Measurements from ENCODE around the gene NDRG3.
A peak's percentile ranks its signal among the peaks of the same experiment; 100 is the strongest.
"Not testable (repeated sequence)": the region's sequence is repeated elsewhere in the genome, so short reads cannot be mapped to it uniquely, and the experiment has no call there.

Gene NDRG3

DNA sequence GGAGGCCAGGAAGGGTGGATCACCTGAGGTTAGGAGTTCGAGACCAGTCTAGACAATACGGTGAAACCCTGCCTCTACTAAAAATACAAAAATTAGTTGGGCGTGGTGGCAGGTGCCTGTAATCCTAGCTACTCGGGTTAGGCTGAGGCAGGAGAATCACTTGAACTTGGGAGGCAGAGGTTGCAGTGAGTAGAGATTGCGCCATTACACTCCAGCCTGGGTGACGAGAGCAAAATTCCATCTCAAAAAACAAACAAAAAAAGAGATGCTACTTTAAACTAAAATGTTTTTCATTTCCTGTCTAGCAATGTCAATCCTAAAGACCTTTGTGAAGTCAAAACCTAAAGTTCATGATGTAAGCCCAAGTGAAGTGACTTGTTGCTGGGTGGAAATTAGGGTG, 14.8 kb upstream of the NDRG3 start:
- DNase-seq = no peak

DNA sequence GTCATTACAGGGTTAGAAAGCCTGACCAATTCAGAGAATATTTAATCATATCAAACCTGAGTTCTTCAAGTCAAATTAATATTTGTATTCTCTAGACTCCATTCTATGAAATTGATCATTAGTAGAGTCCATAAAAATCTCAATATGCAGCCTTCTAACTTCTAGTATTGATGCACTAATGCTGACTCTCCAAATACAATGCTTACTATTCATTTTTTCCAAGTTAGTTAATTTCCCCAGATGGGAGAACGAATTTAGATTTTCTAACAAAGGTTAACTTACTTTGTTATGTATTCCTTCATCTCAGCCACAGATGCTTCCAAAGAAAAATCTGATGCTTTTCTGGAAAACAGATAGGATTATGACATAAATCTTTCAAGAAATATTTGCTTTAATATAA, 12.4 kb upstream of the NDRG3 start:
- DNase-seq = no peak

DNA sequence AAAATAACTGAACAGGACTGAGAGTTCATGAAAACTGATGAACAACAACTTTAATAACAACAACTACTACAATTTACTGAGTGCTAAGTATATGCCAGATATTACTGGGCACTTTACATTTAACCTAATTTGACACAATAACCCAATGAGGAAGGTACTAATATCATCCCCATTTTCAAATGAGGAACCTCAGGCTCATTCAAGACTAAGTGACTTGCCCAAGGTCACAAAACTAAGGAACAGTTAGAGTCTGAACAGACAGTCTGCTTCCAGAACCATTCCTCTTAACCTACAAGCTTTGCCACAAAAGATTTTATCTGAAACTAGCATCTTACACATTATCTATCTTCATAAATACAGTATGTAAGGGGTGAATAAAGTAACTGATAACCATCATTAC, 10.6 kb upstream of the NDRG3 start:
- DNase-seq = no peak

DNA sequence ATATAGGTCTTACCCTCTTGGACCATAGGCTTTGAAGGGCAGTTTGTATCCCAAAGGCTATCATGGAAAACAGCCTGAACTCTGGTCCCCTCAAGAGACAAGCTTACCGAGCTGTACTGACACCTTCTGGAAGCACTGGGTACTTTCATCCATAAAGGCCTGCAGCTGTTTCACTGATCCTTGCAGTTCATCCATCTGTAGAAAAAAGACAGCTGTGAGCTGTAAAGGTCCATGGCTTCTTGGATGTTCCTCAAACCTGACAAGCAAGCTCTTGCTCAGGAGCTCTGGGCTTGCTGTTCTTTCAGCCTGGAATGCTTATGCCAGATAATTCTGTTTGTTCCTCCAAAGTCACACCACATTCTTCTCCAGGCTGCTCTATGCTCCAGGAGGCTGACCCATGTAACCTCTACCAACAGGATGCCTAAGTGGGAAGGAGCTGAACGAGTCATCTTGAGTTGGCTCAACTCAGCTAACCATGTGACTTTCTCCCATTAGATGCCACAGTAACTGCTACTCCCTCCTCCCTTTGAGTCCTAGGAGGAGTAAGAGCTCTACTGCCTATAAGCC, 8.8 kb upstream of the NDRG3 start:
- peak in 21 of 51 donors; percentile 6 to 76 (median 39) for DNase-seq

DNA sequence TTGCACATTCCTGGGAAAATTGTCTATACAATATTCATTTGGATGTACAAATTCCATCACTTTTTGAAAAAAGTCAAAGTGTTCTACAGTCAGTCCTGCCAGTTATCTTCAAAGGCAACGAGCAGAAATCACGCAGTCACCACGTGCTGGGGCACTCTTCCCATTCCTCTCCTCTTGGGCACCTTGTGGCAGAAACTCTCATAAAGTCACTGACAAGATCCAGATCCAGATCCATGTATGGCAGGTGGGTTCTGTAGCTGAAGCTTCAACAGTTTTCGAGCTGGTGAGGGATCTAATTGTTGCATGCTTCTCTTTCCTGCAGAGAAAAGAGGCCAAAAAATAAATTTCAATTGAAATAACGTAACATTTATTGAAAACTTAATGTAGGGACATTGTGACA, 6.7 kb upstream of the NDRG3 start:
- no peak for DNase-seq

DNA sequence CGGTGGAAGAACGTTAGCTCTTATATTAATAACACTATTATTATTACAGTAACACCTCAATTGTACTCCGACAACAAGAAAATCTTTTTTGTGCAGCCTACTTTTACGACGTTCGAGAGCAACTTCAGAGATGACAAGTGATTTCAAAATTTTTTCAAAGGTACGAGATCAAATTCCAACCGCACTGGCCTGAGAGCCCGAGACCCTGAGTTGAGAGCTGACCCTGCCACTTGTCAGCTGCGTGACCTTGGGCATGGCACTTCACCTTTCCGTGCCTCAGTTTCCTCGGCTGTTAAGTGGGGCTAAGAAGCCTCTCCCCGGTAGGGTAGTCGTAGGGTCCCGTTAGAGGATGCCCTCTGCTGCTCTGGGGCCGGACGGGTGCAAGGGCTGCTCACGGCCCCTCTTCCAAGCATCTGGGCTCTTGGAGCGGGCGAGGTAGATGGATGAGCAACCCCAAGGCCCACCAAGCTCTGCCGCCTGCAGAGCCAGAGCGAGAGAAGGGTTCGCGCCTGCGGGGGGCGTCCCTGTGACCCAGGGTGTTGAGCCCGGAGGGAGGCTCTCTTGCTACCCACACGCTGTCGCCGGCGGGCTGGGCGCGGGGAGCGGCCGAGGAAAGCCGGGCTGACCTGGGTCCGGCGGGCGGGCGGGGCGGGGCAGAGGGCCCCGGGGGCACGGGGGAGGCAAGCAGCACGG, 510 bp downstream of the NDRG3 start:
- peak in 19 of 51 donors; percentile 19 to 70 (median 43) for DNase-seq

DNA sequence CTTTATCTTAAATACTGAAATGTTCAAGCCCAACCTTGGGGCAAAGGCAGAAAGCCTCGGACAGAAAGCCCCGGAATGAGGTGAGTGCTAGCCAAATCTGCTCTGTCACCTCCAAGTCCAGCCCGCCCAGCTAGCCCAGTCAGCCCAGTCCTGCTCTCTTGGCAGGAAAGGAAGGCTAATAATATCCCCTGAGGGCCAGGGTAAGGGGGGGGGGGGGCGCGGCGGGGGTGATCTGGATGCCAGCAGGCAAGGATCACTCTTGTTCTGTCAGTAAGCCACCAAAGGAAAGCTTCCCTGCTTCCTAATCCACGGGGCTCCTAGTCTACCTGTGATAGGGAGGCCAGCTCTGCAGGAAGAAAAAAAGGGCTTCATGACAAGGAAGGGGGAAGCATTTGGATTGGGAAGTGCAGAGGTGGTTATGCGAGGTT, 1.1 kb downstream of the NDRG3 start:
- DNase-seq = peak in 23 of 51 donors; percentile 2 to 47 (median 10)

DNA sequence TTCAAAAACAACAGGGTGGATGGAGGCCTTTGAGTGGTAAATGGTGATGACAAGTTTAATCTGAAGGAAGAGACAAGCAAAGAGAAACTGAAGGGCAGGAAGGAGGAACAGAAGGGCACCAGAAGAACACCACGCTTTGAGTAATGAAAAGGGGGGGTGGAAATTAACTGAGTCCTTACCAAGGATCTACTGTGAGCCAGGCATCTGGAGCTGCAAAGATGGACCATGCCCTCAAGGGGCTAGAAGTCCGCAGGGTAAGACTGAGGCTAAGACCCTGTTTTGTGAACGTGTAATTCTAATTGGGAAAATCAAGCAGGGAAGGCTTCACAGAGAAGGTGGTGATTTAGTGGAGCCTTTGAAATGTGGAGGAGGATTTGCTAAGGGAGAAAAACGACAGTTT, 1.6 kb downstream of the NDRG3 start:
- DNase-seq = no peak

DNA sequence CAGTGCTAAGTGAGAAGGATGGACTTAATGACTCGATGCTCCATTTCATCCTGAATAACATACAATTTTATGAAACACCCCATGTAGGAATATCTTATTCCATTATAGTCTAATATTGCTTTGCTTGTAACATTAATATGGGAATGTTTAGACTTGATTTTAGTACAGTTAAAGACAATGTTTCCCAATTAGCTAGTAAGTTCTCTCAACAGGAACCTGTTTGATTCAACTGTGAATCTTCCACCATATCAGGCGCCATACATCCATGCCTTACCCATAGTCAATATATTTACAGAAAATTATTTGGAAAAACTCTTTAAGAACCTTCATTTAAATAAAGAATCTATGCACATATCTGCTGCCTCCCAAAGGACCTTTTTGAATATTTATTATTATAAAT, 3.3 kb downstream of the NDRG3 start:
- no peak for DNase-seq

DNA sequence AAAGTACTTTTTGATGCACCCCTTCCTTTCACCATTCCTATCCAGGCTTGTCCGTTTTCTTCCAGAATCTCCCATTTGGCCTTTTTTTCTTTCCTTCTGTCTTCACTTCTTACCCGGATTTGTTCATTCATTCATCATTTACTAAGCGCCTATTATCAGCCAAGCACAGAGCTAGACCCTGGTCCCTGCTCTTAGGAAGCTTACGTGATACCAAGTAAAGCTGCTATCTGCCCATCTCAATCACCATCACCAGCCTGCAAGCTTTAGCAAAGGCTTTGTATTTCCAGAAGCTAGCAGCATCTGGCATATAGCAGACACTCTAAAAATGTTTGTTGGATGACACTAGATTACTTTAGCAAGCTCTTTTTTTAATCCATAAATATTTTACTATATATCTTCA, 4.8 kb downstream of the NDRG3 start:
- DNase-seq = no peak

DNA sequence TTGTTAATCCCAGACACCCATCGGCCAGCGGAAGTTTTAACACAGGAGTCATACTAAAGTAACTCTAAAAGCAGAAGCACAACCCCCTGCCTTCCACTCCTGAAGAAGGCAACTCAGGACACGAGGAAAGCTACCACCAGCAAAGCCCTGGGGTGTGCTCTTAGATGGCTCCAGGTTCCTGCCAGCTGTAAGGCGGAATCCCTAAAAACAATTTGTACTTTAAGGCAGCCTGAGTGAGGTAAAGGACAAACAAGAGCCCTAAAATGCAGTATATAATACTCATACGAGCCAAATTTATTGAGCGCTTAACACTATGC, 8.7 kb downstream of the NDRG3 start:
- DNase-seq = no peak

DNA sequence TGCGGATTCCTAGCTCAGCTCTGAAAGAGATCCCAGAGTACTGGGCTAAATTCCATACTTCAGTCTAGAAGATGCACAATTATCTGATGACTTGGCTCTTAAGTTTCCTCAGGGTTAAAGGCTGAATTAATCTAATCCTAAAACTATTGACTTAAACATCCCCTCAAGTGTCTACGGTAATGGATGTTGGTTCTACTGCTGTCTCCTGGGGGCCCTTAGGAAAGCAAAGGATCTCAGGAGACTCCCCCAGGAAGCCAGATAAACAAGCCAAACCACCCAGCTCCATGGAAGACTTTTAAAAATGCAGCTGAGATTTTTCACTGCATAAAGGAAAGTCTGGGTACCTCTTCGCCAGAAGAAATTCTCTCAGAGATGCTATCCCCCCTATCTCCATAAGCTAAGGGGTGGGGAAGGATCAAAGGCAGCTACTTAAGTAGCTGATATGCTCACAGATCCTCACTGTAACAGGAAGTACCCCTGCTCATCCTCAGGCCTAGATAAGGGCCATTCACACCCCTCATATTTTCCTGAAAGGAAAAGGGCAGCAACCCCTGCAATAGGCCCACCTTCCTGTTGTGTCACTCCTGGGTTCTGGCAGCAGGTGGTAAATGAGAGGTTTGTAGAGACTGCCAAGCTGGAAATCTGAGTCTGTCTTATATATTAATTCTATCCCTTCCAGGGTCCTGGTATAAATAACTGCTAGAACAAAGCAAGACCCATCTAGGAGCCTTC, 9.3 kb downstream of the NDRG3 start:
- DNase-seq = no peak

DNA sequence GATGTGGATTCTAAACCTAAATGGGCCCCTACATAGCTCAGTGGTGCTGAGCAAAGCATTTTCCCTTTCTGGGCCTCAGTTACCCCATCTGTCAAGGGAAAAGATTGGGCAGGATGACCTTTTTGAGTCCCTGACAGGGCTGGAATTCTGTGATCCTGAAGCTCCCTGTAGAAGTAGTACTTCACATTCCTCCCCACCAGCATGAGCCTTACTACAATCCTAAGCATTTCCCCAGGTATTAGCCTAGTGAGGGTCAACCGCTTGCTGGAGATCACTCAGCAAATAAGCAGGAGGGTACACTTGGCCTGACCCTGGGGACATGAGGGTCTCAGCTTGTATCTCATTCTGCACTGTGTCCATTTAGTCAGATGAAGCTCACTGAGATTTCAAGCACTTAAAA, 13.4 kb downstream of the NDRG3 start:
- no peak for DNase-seq

DNA sequence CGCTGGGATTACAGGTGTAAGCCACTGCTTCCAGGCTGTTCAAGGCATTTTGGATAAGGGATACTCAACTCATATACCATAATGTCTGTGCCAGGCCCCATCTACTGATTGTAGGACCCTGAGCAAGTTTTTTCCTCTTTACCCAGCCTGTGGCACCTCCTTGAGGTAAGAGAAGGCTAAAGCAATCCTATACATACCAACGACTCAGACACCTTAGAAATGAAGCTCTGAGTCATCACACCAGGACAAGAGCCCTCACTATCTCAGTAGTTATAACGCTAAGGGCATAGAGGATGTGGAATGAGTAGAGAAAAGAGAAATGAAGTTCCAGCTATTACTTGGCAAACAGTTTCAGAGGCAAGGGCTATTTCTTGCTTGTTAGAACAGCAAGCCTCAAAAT, 16.9 kb downstream of the NDRG3 start:
- DNase-seq = no peak

DNA sequence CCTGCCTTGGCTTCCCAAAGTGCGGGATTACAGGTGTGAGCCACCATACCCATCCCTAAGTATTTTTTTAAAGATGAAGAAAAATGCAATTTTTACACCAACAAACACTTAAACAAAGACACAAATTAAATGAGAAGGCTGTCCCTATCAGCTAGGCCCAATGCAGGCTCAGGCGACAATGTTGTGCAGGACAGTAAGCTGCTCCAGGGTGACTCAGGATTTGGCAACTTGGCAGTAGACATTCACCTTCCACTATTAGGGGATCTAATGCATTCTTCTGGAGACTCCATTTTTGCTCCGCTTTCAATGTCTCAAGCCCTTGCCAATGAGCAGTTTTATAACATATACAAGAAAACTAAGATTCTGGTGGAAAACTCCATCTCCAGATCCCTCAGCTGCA, 19.7 kb downstream of the NDRG3 start:
- no peak for DNase-seq

DNA sequence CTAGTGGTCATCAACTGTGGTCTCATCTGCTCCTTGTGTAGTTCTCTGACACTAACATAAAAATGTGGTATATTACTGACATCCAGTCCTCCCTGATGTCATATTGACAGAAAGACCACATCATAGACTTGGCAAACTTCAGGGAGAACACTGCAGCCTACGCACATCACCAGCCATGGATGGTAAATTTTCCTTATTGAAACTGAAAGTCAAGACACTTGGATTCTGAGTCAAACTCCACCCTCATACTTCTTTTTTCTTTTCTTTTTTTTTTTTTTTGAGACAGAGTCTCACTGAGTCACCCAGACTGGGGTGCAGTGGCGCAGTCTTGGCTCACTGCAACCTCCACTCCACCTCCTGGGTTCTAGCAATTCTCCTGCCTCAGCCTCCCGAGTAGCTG, 25.4 kb downstream of the NDRG3 start:
- DNase-seq = peak in 1 of 51 donors; percentile 8

DNA sequence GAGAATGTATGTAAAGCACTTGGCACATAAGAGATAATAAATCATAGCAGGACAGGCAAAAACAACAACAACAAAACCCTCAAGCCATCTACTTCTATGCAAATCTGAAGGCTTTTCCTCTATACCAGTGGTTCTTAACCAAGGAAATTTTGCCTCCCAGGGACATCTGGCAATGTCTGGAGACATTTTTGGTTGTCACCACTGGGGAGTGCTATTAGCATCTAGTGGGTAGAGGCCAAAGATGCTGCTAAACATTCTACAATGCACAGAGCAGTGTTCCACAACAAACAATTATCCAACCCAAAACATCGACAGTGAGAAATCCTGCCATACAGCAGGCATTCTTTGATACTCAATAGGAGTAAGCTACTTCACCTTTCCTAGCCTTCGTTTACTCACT, 28.2 kb downstream of the NDRG3 start:
- peak in 13 of 51 donors; percentile 0 to 44 (median 8) for DNase-seq

DNA sequence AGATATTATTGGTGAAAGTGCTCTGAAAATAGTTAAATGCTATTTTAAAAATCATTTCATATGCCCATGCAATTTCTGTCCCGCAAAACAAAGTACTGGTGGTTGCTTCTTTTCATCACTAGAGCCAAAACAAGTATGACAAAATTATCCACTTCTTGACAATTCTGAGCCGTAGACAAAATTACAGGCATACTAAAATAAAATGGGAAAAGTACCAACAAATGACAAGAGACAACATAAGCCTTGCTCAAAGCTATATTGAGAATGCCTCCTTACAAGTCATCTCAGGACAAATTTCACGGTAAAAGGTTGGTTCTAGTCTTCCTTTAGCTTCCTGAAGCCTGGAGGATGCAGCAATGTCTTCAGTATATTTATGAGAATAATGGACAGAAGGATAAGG, 28.9 kb downstream of the NDRG3 start:
- DNase-seq = no peak

DNA sequence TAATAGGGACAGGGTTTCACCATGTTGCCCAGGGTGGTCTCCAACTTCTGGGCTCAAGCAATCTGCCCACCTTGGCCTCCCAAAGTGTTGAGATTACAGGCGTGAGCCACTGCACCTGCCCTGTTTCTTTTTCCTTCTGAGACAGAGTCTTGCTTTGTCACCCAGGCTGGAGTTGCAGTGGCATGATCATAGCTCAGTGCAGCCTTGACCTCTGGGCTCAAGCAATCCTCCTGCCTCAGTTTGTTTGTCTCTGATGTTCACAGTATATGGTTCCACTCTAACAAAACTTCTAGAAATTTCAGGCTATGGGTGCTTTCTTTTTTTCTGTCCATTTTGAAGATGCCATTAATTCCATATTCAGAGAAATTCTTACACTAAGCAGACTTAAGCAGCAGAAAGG, 33.1 kb downstream of the NDRG3 start:
- DNase-seq = no peak

DNA sequence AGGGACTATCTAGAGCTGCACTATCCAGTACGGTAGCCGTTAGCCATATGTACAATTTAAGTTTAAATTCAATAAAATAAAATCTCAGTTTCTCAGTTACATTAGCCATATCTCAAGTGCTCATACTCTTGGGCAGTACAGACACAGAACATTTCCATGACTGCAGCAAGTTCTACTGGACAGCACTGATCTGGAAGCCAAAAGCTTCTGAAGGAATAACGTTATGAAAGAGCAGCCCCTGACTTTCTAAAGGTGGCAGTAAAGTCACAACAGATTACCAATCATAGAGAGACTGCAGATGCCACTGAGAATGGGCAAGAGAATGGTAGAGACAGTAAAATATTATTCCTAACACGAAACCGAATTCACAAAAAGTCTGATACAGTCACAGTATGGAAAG, 36.8 kb downstream of the NDRG3 start:
- DNase-seq = no peak

DNA sequence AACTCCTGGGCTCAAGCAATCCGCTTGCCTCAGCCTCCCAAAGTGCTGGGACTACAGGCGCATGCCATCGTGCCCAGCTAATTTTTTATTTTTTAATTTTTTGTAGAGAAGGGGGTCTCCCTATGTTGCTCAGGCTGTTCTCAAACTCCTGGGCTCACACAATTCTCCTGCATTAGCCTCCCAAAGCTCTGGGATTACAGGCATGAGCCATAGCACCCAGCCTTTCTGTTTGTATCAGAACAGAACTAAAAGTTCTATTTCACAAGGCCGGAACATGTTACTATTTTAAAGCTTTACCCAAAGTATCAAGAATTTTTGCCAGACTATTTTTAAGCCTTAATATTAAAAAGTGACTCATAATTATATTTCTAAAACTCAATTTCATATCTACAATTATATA, 42.4 kb downstream of the NDRG3 start:
- DNase-seq = no peak

DNA sequence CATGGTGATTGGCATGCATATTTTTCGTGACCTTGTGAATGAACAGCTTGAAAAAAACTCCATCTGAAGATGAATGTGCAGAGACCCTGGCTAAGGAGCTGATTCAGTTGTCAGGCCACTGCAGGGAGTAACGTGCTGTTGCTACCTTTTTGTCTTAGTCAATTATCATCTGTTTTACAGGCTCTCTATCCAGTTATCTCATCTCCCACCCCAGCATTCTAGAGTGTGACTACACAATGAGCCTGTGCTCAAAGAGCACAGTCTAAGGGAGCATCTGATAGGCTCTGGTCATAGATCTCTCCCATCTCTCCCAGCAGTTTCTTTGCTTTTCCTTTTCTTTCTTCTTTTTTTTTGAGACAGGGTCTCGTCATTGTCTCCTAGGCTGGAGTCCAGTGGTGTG, 45.5 kb downstream of the NDRG3 start:
- no peak for DNase-seq

DNA sequence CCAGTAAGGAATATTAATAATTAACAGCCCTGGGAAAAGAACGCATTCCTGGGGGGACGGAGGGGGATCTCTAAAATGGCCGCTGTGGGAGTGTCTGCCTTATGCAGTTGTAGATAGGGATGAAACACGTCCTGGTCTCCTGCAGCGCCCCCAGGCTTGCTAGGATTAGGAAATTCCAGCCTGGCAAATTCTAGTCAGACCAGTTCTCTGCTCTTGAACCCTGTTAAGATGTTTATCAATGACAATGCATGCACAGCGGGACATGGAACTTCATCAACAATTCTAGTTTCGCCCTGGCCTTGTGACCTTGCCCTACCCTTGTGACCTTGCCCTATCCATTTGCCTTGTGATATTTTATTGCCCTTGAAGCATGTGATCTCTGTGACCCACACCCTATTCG, 50.4 kb downstream of the NDRG3 start:
- DNase-seq = not testable (repeated sequence)
